Endometrium (tissue), 2 donors: ENCODE measurements around the gene TMEM225B.
"Not testable (repeated sequence)": the region's sequence is repeated elsewhere in the genome, so short reads cannot be mapped to it uniquely, and the experiment has no call there.

Experiments
- FAIRE-seq: peaks from 2 replicates; lab custom pipeline; 2012; peaks lifted over from hg19 to GRCh38; lab: Jason Lieb, UNC
- donor health status: control.
- donor health status: control.

The TMEM225B gene

DNA sequence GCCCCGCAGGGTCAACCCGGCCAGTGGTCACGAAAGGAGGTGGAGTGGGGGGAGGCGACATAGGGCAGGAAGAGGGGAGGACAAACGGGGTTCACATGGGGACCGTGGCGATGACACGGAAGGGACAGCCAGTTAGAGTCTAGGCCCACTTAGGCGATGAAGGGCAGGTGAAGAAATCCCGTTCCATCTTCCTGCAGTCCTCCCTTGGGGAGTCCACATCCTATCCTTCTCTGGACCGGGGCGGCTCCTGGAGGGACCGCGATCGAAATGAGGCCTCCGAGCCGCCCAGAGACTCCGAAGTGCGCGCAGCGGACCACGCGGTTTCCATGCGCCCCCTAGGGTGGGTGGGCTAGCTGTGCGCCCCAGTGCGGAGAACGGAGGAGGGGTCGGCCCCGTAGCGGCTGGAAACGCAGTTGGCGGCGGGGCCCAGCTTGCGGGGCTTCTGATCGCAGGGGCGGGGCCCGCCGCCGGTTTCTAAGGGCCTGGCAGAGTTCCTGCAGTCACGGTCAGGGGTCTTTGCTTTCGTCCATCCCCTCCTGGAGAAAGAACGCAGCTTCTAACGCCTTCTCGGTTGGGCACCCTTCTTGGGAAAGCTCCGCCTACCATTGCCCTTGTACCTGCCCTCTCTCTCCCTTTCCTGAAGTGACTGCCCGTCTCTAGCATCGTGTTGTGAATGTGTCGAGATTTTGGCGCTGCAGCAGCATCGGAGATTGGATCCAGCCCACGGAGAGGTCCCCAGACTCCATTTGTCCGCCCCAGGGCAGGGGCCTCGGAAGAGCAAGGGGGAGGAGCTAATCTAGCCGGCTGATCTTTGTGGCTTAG, 17.9 kb upstream of the TMEM225B start:
- FAIRE-seq = no peak

DNA sequence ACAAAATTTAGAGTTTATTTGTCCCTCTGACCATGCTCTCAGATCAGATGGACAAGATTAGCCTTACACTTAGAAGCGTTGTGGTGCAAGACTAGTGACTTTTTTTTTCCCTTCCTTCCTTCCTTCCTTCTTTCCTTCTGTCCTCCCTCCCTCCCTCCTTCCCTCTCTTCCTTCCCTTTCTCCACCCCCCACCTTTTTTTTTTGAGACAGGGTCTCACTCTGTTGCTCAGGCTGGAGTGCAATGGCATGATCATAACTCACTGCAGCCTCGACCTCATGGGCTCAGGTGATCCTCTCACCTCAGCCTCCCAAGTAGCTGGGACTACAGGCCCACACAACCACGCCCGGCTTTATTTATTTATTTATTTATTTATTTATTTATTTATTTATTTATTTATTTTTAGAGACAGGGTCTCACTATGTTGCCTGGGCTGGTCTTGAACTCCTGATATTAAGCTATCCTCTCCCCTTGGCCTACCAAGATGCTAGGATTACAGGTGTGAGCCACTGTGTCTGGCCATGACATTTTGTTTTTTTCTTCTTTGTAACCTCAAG, 17.2 kb upstream of the TMEM225B start:
- not testable (repeated sequence) for FAIRE-seq

DNA sequence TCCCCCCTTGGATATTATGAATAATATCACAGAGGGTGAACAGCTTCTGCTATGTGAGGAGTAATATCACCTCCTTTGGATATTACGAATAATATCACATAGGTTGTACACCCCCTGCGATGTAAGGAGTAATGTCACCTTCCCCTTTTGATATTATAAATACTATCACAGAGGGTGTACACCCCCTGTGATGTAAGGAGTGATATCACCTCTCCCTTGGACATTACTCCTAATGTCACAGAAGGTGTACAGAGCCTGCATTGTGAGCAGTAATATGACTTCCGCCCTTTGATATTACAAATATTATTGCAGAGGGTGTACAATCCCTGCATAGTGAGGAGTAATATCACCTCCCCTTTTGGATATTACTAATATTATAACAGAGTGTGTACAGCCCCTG, 9.2 kb upstream of the TMEM225B start:
- FAIRE-seq = no peak

DNA sequence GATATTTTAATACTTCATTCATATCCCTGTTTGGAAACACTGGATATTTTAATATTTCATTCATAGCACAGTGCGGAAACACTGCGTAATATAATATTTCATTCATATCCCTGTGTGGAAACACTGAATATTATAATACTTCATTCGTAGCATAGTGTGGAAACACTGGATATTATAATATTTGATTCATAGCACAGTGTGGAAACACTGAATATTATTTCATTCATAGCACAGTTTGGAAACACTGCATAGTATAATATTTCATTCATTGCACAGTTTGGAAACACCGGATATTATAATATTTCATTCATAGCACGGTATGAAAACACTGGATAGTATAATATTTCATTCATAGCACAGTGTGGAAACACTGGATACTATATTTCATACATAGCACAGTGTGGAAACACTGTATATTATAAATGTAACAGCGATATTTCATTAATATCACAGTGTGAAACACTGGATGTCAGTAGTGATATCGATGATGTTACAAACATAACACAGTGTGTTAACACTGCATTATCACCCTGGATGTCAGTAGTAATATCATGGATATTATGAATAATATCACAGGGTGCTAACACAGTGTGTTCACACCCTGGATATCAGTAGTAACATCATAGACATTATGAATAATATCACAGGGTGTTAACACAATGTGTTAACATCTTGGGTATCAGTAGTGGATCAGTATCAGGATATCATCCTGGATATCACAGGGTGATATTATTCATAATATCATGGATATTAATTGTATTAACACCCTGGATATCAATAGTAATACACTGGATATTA, 2.9 kb upstream of the TMEM225B start:
- no peak for FAIRE-seq

DNA sequence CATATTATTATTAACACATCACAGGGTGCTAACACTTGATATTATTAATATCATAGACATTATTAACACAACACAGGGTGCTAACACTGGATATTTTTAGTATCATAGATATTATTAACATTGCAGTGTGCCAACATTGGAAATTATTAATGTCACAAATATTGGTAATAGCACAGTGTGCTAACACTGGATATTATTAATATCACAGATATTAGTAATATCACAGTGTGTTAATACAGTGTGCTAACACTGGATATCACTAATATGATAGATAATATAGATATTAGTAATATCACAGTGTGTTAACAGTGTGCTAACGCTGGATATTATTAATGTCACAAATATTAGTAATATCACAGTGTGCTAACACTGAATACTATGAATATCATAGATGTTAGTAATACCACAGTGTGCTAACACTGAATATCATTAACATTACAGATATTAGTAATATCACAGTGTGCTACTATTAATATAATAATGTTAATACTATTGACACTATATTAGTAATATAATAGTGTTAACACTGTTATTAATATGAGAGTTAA, 1.6 kb upstream of the TMEM225B start:
- peak; percentile 48 for FAIRE-seq

DNA sequence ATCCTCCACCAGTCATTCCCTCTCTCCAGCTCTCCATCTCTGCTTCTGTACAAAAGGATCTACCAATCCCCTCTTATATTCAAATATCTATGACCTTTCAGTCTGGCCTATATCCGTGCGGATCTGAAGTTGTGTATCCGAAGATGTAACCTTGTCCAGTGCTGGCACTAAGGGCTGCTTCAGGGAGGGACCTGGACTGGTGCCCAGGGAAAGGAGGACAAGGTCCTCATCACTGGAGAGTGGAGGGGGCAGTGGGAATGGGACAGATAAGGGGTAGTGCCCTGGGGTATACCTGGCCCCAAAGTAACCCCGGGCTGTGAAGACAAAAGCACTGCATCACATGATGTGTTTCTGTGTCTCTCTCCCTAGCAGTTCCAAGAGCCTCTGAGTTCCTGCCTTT, 1.8 kb downstream of the TMEM225B start:
- FAIRE-seq = no peak

DNA sequence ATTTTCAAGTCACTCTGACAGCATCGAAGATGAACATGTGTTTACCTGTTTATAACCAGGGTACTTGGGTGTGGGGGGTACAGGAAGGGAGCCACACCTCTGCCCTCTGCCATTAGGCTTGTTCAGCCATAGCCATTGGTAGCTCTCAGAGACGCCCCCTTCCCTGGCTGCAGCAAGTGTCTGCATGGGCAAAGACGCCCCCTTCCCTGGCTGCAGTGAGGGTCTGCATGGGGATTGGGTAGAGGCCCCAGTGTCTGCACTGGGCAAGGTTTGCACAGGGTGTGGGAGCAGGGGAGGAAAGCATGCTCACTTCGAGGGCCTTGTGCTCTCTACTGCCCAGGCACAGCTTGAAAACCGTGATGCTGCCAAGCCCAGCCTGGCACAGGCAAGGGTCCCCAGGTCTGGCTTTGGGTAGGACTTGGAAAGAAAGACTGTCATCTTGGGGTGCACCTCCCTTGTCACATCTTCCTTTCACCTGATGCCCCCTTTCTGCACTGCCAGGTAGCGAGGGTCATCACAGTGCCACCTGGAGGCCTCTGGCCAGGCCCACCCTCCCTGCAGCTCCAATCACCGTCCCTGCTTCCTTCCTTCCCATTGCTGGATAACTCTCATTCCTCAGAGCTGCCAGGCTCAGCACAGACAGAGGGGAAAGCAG, 3.7 kb downstream of the TMEM225B start:
- no peak for FAIRE-seq

DNA sequence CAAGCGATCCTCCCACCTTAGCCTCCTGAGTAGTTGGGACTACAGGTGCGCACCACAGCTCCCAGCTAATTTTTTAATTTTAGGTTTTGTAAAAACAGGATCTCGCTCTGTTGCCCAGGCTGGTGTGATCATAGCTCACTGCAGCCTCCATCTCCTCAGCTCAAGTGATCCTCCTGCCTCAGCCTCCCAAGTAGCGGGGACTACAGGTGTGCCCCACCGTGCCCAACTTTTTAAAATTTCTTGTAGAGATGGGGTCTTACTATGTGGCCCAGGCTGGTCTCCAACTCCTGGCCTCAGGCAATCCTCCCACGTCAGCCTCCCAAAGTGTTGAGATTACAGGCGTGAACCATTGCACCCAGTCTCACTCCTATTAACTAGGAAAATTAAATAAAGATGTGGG, 7.5 kb downstream of the TMEM225B start:
- FAIRE-seq = no peak

DNA sequence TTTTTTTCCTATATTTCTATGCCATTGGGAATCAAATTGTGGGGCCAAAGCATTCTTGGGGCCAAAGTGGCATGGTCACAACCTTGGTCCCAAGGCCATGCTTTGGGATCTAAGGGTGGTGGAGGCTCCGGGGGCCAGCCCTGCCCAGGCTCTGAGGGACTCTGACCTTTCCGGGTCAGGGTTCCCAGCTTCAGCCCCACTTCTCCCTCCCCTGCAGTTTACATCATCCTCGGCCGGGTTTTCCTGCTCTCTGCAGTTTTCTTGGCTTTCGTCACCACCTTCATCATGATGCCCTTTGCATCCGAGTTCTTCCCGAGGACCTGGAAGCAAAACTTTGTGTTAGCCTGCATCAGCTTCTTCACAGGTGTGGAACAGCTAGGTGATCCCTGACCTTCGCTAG, 8.5 kb downstream of the TMEM225B start:
- no peak for FAIRE-seq

DNA sequence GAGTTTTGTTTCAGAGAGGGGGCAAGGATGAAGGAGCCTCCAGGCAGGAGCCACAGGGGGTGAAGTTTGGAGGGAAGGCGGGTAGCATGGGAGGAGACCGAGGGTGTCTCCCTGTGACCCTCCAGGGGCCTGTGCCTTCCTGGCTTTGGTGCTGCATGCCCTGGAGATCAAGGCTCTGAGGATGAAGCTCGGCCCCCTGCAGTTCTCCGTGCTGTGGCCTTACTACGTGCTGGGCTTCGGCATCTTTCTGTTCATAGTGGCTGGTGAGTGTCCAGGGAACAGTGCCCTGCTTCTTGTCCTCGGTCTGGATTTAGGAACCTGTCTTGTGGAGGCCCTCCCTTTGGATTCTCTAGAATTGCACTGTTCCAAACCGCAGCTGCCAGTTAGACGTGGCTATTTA, 9.5 kb downstream of the TMEM225B start:
- FAIRE-seq = no peak

DNA sequence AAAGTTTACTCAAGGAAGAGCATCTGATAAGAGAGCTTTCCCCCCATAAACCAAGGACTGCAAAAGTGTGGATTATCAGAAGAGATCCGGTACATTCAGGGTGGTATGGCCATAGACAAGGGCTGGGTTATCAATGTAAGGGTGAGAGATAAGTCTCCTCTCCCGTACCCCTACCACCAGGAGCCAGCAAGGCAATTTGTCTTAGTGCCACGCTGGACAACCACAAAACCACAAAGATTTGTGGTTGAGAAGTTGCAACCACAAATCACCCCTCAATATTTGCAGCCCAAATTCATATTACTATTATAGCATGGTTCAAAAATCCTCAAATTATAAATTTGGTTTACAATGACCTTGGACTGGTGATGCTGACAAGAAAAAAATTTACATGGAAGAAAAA, 16.4 kb downstream of the TMEM225B start:
- FAIRE-seq = no peak

DNA sequence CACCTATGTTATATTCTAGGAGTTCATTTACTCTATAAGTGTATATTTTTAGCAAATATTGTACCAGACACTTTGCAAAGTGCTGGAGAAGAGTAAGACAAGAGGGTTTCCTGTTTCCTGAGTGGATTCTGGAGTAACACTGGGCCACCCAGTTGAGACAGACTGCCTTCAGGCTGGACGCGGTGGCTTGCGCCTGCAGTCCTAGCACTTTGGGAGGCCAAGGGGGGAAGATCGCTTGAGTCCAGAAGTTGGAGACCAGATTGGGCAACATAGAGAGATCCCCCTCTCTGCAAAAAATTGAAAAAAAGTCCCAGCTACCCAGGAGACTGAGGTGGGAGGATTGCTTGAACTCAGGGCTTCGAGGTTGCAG, 17.9 kb downstream of the TMEM225B start:
- FAIRE-seq = no peak

DNA sequence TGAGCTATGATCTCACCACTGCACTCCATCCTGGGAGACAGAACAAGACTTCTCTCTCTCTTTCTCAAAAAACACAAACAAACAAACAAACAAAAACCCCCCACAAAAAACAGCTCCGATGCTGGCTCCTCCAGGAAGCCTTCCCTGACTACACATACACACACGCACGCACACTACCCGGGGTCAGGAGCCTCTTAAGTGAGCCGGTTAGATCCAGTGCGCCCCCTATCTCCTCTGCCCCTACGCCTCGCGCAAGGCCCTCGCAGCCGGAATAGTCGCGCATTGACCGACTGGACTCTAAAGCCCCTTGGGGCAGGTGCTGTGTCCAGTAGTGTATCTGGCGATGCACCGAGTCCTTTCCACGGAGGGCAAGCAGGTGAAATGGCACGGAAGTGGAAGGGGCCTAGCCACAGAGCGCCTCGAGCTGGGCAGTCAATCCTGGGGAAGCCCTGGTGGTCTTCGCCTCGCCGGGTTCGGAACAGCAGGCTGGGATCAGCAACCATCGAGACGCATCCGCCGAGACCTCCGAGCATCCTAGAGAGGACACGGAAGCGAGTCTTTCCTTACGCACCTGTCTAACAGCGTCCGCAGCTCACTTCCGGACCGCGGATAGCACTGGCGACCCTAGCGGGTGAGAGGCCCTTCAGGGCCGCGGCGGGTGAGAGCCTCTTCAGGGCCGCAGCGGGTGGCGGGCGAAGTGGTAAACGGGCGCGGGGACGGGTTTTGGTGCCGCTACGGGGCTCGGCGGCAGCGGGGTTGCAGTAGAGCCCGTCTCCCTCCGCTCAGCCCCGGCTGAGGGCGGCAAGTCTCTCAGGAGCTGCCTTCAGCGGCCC, 18.5 kb downstream of the TMEM225B start, which contains the start of gene ZSCAN25:
ZSCAN25 (plus strand) TSS at position 588 of the 833 bp plus-strand sequence. CDS start 2,661 bp downstream, outside the sequence.
- no peak for FAIRE-seq

DNA sequence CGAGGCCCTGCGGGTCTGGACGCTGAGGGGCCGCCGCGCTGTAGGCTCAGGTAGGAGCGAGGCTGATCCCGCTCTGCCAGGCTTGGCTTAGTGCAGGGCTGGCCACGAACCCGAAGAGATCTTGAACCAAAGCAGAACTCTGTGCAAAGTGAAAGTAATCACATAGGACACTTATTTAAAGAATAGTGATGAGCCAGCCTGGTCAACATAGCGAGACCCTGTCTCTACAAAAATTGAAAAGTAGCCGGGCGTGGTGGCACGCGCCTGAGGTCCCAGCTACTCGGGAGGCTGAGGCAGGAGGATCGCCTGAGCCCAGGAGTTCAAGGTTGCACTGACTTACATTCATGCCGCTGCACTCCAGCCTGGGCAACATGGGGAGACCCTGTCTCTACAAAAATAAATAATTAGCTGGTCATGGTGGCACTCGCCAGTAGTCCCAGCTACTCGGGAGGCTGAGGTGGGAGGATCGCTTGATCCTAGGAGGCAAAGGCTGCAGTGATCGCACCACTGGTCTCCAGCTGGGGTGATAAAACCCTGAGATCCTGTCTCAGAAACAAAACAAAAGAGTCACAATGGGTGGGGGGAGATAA, 19.2 kb downstream of the TMEM225B start:
- FAIRE-seq = no peak

DNA sequence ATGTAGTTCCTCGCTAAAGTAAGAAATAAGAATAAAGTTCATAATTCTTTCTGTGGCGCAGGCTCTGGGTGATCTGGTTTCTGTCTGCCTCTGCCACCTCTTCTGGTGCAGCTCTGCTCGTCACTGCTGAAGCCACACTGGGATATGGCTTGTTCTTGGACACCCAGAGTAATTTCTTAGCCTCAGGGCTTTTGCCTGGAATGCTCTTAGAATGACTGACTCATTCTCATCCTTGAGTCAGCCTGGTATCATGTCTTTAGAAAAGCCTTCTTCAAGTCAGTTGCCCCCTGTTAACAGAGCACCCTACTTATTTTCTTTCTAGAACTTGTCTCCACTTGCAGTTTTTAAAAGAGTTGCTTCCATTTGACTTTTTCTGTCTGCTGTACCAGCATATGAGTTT, 20.7 kb downstream of the TMEM225B start:
- no peak for FAIRE-seq

DNA sequence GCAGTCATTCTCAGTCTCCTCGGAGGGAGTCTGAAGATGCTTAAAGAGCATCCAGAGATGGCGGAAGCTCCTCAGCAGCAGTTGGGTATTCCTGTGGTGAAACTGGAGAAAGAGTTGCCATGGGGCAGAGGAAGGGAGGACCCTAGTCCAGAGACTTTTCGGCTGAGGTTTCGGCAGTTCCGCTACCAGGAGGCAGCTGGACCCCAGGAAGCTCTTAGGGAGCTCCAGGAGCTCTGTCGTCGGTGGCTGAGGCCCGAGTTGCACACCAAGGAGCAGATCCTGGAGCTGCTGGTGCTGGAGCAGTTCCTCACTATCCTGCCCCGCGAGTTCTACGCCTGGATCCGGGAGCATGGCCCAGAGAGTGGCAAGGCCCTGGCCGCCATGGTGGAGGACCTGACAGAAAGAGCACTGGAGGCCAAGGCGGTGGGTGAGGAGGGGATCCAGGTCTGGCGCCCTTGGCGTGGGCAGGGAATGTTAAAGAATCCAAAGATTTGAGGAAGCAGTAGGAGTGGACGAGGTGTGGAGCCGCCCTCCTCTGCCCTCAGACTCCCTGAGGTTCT, 21.6 kb downstream of the TMEM225B start:
- no peak for FAIRE-seq

DNA sequence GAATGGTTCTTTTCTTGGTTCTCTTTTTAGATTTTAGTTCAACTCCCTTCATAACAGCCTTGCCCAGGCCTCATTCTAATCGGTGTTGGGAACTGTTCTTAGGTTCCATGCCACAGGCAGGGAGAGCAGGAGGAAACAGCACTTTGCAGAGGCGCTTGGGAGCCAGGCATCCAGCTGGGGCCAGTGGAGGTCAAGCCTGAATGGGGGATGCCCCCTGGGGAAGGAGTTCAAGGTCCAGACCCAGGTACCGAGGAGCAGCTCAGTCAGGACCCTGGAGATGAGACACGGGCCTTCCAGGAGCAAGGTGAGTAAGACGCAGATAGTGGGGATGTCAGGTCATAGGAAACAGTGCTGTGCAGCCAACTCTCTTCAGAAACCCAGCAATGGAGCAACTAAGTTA, 23.2 kb downstream of the TMEM225B start:
- no peak for FAIRE-seq

DNA sequence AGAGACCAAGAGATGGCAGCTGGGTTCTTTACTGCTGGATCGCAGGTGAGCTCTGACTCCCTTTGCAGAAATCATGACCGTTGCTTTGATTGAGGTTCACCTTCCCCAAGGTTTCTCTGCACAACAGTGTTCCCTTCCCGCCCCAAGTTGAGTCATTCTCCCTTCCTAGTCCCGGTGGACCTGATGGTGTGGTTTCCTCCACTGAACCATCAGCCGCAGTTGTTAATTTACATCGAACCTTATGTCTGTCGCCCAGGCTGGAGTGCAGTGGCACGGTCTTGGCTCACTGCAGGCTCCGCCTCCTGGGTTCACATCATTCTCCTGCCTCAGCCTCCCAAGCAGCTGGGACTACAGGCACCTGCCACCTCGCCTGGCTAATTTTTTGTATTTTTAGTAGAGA, 24.5 kb downstream of the TMEM225B start:
- no peak for FAIRE-seq

DNA sequence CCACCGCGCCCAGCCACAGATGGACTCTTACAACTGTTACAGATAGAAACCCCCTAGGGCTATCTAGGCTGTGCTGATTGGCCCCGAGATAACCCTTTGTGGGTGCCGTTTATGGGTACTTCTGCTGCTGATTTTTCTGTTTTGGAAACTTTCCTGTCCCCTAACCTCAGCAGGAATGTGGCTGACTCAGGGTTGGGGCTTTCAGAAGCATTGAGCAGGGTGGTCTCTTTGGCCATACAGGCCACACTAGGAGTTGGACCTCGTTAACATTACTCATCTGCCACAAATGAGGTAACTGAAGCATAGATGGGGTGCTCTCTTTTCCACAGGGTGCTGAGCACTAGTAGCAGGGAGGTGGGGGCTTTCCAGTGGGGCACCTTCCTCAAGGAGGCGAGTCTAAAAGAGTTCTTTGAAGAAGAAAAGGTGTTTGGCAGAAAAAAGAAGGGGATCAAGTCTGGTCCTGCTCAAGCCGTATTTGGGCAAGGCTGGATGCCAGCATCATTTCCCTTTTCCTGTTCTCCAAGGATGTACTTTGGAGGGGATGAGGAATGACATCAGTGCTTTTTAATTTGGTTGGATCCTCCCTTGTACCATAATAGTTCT, 25.1 kb downstream of the TMEM225B start:
- no peak for FAIRE-seq
